H1 (cell line): ENCODE data around the gene SRRM4. TPM values are rescaled to one million over a fixed set of nuclear protein-coding genes. Genes with fewer than 3 reads are reported as not detected.
A peak's percentile ranks its signal among the peaks of the same experiment; 100 is the strongest.

Experiments used
- CTCF ChIA-PET: fragments of 300-600 bp; sonication (Branson Sonifier 250); formaldehyde crosslinking; loops from one replicate; lab custom pipeline; 2021; ENCODE audit not compliant: partially characterized antibody; lab: Charles Lee
- POLR2A ChIA-PET: fragments of 300-600 bp; sonication (Branson Sonifier 250); formaldehyde crosslinking; loops from one replicate; lab custom pipeline; 2021; ENCODE audit warnings: inconsistent platforms; ENCODE audit not compliant: partially characterized antibody; lab: Charles Lee
- DNase-seq, 2 experiments: peaks; one replicate each; pipeline versions ENCODE4 v3.0.0 to v3.0.0-alpha.2; 2010 to 2022; ENCODE audit warnings: low spot score in 2 of 2, low read depth in 1 of 2, mixed read lengths in 1 of 2
- FAIRE-seq: peaks from 2 replicates; lab custom pipeline; 2011; peaks lifted over from hg19 to GRCh38; lab: Jason Lieb, UNC
- H2AFZ ChIP-seq: 2 replicates; pipeline ENCODE4 v1.8.1; 2012; ENCODE audit warnings: low read length, inconsistent platforms
- H2AK5ac ChIP-seq: 2 replicates; pipeline ENCODE4 v1.6.1; 2013; ENCODE audit warnings: low read depth, low read length
- H2BK120ac ChIP-seq: replicated peaks from 2 replicates; pipeline ENCODE3; 2013; ENCODE audit warnings: low read depth, low read length, inconsistent platforms
- H2BK12ac ChIP-seq: 2 replicates; pipeline ENCODE4 v1.6.1; 2013; ENCODE audit warnings: low read depth, low read length
- H2BK15ac ChIP-seq: 2 replicates; pipeline ENCODE4 v1.6.1; 2013; ENCODE audit warnings: low read length
- H2BK20ac ChIP-seq: 2 replicates; pipeline ENCODE4 v1.6.1; 2013; ENCODE audit warnings: low read length
- H2BK5ac ChIP-seq: 2 replicates; pipeline ENCODE4 v1.6.1; 2013; ENCODE audit warnings: low read depth, low read length
- H3K14ac ChIP-seq: 2 replicates; pipeline ENCODE4 v1.6.1; 2013; ENCODE audit warnings: inconsistent platforms; ENCODE audit not compliant: insufficient read length
- H3K18ac ChIP-seq: 2 replicates; pipeline ENCODE4 v1.6.1; 2013; ENCODE audit warnings: low read length; ENCODE audit errors: extremely low read depth
- H3K23ac ChIP-seq: 2 replicates; pipeline ENCODE4 v1.6.1; 2013; ENCODE audit warnings: inconsistent platforms; ENCODE audit not compliant: insufficient read length
- H3K23me2 ChIP-seq: 2 replicates; pipeline ENCODE4 v1.6.1; 2013; ENCODE audit warnings: low read depth, low read length
- H3K27ac ChIP-seq: 2 replicates; pipeline ENCODE4 v1.6.1; 2011; ENCODE audit warnings: low read depth, low read length, inconsistent platforms
- H3K27me3 ChIP-seq, 4 experiments: replicated peaks in 1 of 4; 1 replicate in 1 of 4; 2 replicates in 3 of 4; pipeline versions ENCODE4 v1.6.1 to v1.8.1; 2011 to 2013; ENCODE audit warnings: low read length in 3 of 4, mild to moderate bottlenecking in 3 of 4, inconsistent platforms in 2 of 4, mixed read lengths in 2 of 4, moderate library complexity in 1 of 4; ENCODE audit not compliant: control insufficient read depth in 3 of 4, insufficient read depth in 3 of 4; ENCODE audit errors: extremely low read depth in 1 of 4
- H3K36me3 ChIP-seq, 4 experiments: 2 replicates each; pipeline versions ENCODE4 v1.6.1 to v1.8.1; 2011 to 2013; ENCODE audit warnings: mild to moderate bottlenecking in 4 of 4, low read length in 3 of 4, moderate library complexity in 2 of 4, control low read depth in 1 of 4, inconsistent platforms in 1 of 4; ENCODE audit not compliant: insufficient read depth in 4 of 4, control insufficient read depth in 2 of 4
- H3K4ac ChIP-seq: replicated peaks from 2 replicates; pipeline ENCODE3; 2013; ENCODE audit warnings: low read length, low read depth, mixed read lengths, inconsistent platforms; ENCODE audit not compliant: insufficient read length
- H3K4me1 ChIP-seq, 4 experiments: replicated peaks in 1 of 4; 1 replicate in 1 of 4; 2 replicates in 3 of 4; pipeline versions ENCODE4 v1.6.1 to v1.8.1; 2011 to 2013; ENCODE audit warnings: low read length in 3 of 4, inconsistent platforms in 2 of 4, mixed read lengths in 1 of 4; ENCODE audit not compliant: insufficient read depth in 4 of 4, control insufficient read depth in 3 of 4
- H3K4me2 ChIP-seq, 2 experiments: 2 replicates each; pipeline versions ENCODE4 v1.6.1 to v1.8.1; 2011 to 2013; ENCODE audit warnings: low read depth in 2 of 2, low read length in 2 of 2, control low read depth in 1 of 2, inconsistent platforms in 1 of 2, mild to moderate bottlenecking in 1 of 2; ENCODE audit not compliant: insufficient read depth in 1 of 2
- H3K4me3 ChIP-seq, 4 experiments: fragments of 200-600, 300-600 bp in 1 of 4; sonication (generic), shearing (Covaris generic), sonication (Bioruptor Twin) in 1 of 4; 2 replicates each; pipeline versions ENCODE4 v1.5.1 to v1.8.1; 2011 to 2016; ENCODE audit warnings: low read length in 4 of 4, low read depth in 3 of 4, control low read depth in 2 of 4, inconsistent platforms in 2 of 4, mild to moderate bottlenecking in 2 of 4, mixed read lengths in 1 of 4, moderate library complexity in 1 of 4; ENCODE audit not compliant: insufficient read depth in 2 of 4; ENCODE audit errors: extremely low read depth in 1 of 4
- H3K56ac ChIP-seq: replicated peaks from 2 replicates; pipeline ENCODE3; 2013; ENCODE audit warnings: low read depth, mild to moderate bottlenecking, mixed read lengths, low read length, inconsistent platforms; ENCODE audit not compliant: insufficient read length
- H3K79me1 ChIP-seq: 2 replicates; pipeline ENCODE4 v1.6.1; 2013; ENCODE audit warnings: low read depth, low read length, control low read depth
- H3K79me2 ChIP-seq, 2 experiments: 2 replicates each; pipeline versions ENCODE4 v1.6.1 to v1.8.1; 2012 to 2013; ENCODE audit warnings: low read length in 2 of 2, mild to moderate bottlenecking in 2 of 2, inconsistent platforms in 1 of 2; ENCODE audit not compliant: insufficient read depth in 2 of 2, control insufficient read depth in 1 of 2
- H3K9ac ChIP-seq, 4 experiments: replicated peaks in 1 of 4; 1 replicate in 1 of 4; 2 replicates in 3 of 4; pipeline versions ENCODE4 v1.6.1 to v1.8.1; 2011 to 2013; ENCODE audit warnings: low read depth in 3 of 4, low read length in 3 of 4, control low read depth in 2 of 4, mild to moderate bottlenecking in 2 of 4, moderate library complexity in 2 of 4, inconsistent platforms in 1 of 4; ENCODE audit errors: extremely low read depth in 1 of 4
- H3K9me3 ChIP-seq, 2 experiments: 2 replicates each; pipeline versions ENCODE4 v1.6.1 to v1.8.1; 2012 to 2013; ENCODE audit warnings: mild to moderate bottlenecking in 2 of 2, moderate library complexity in 2 of 2, control low read depth in 1 of 2, inconsistent platforms in 1 of 2, low read depth in 1 of 2, low read length in 1 of 2, mixed read lengths in 1 of 2; ENCODE audit not compliant: insufficient read depth in 2 of 2
- H4K20me1 ChIP-seq, 2 experiments: replicated peaks in 1 of 2; 2 replicates each; pipeline versions ENCODE3 to v1.8.1; 2011 to 2013; ENCODE audit warnings: inconsistent platforms in 2 of 2, low read length in 2 of 2, mild to moderate bottlenecking in 1 of 2; ENCODE audit not compliant: insufficient read depth in 2 of 2, control insufficient read depth in 1 of 2
- H4K5ac ChIP-seq: 2 replicates; pipeline ENCODE4 v1.6.1; 2013; ENCODE audit warnings: low read length, low read depth, mixed read lengths, inconsistent platforms; ENCODE audit not compliant: insufficient read length
- H4K8ac ChIP-seq: 2 replicates; pipeline ENCODE4 v1.8.0; 2013; ENCODE audit warnings: mild to moderate bottlenecking, moderate library complexity, low read length, inconsistent platforms; ENCODE audit not compliant: insufficient read depth; ENCODE audit errors: extremely low read depth
- H4K91ac ChIP-seq: replicated peaks from 2 replicates; pipeline ENCODE3; 2013; ENCODE audit warnings: low read length, mixed read lengths, inconsistent platforms; ENCODE audit not compliant: insufficient read length
- ASH2L ChIP-seq: fragments of 200-600, 300-600 bp; sonication (generic); IDR thresholded peaks from one replicate; pipeline ENCODE4 v1.7.1; 2017; ENCODE audit warnings: low read length
- CTBP2 ChIP-seq: IDR thresholded peaks from 2 replicates; pipeline ENCODE4 v1.7.0; 2011; ENCODE audit warnings: borderline replicate concordance, mild to moderate bottlenecking, moderate library complexity, mixed read lengths, low read length; ENCODE audit not compliant: insufficient read depth, insufficient read length
- E2F6 ChIP-seq: IDR thresholded peaks from 2 replicates; pipeline ENCODE4 v1.6.1; 2012; ENCODE audit warnings: inconsistent platforms
- HDAC6 ChIP-seq: IDR thresholded peaks from one replicate; pipeline ENCODE4 v1.7.1; 2012; ENCODE audit warnings: low read depth, mild to moderate bottlenecking, inconsistent platforms, low read length, moderate library complexity
- MAFK ChIP-seq: IDR thresholded peaks from 2 replicates; pipeline ENCODE4 v1.6.1; 2012; ENCODE audit warnings: low read depth, mild to moderate bottlenecking, improper control_type of control experiment, low read length
- NRF1 ChIP-seq: IDR thresholded peaks from 2 replicates; pipeline ENCODE4 v1.6.1; 2011; ENCODE audit warnings: mild to moderate bottlenecking, low read depth, low read length, improper control_type of control experiment
- POLR2AphosphoS5 ChIP-seq: IDR thresholded peaks from 2 replicates; pipeline ENCODE4 v1.6.1; 2011; ENCODE audit warnings: low read depth, low read length
- POU5F1 ChIP-seq: IDR thresholded peaks from 2 replicates; pipeline ENCODE4 v1.6.1; 2011; ENCODE audit warnings: low read depth, mild to moderate bottlenecking, low read length, moderate library complexity
- RXRA ChIP-seq: IDR thresholded peaks from 2 replicates; pipeline ENCODE4 v1.6.1; 2011; ENCODE audit warnings: low read depth, mild to moderate bottlenecking, low read length, moderate library complexity; ENCODE audit not compliant: insufficient read depth
- SAP30 ChIP-seq: fragments of 300-600 bp; sonication (generic); IDR thresholded peaks from 2 replicates; pipeline ENCODE4 v1.7.1; 2012; ENCODE audit warnings: low read length, moderate library complexity, mild to moderate bottlenecking, inconsistent platforms; ENCODE audit not compliant: insufficient read depth, insufficient replicate concordance
- SIRT6 ChIP-seq: IDR thresholded peaks from one replicate; pipeline ENCODE4 v1.7.1; 2012; ENCODE audit warnings: low read length, inconsistent platforms
- SP4 ChIP-seq: IDR thresholded peaks from 2 replicates; pipeline ENCODE4 v1.6.1; 2012; ENCODE audit warnings: low read length, inconsistent platforms
- YY1 ChIP-seq: IDR thresholded peaks from 2 replicates; pipeline ENCODE4 v1.6.1; 2011; ENCODE audit warnings: low read depth, mild to moderate bottlenecking, low read length
- WGBS, 2 experiments: shearing (Covaris generic) in 1 of 2; methylation state at CpG; one replicate each; pipeline versions ENCODE4 v1.1.6 to v1.1.7; 2013 to 2015; ENCODE audit warnings: low lambda C conversion rate in 2 of 2, mixed read lengths in 2 of 2, inconsistent platforms in 1 of 2, low coverage in 1 of 2, missing lambda C conversion rate in 1 of 2; ENCODE audit not compliant: insufficient replicate concordance in 2 of 2, insufficient coverage in 1 of 2, insufficient read length in 1 of 2; ENCODE audit errors: extremely low coverage in 1 of 2, missing lambda C conversion rate in 1 of 2; 5-methylcytosine and 5-hydroxymethylcytosine counted together
- polyA plus RNA-seq, 7 experiments: library from polyadenylated mRNA; depleted of rRNA in 3 of 7; stranded (reverse) in 5 of 7; unstranded in 2 of 7; fragments of >200 nt in 5 of 7; fragments of 200-250 nt in 2 of 7; gene quantifications; 1 replicate in 5 of 7; 2 replicates in 1 of 7; 4 replicates in 1 of 7; pipeline versions ENCODE4 v1.2.1 to v1.2.3, GENCODE V29; 2011 to 2013; ENCODE audit warnings: missing spikeins in 2 of 7, mixed read lengths in 2 of 7
- total RNA-seq: library from RNA; stranded (reverse); fragmentation: NEBNext Ultra II Directional; extraction: Animal tissue kit (Norgen Biotek cat#: 25700); gene quantifications from 2 replicates; pipeline ENCODE4 v1.2.1, GENCODE V29; 2021

The SRRM4 gene
- total and polyA plus RNA-seq, 2 of the 8 experiments (the other 6 are each of a cell fraction or from before 2014, with no cell fraction given): 0.53 to 1.1 TPM

DNA sequence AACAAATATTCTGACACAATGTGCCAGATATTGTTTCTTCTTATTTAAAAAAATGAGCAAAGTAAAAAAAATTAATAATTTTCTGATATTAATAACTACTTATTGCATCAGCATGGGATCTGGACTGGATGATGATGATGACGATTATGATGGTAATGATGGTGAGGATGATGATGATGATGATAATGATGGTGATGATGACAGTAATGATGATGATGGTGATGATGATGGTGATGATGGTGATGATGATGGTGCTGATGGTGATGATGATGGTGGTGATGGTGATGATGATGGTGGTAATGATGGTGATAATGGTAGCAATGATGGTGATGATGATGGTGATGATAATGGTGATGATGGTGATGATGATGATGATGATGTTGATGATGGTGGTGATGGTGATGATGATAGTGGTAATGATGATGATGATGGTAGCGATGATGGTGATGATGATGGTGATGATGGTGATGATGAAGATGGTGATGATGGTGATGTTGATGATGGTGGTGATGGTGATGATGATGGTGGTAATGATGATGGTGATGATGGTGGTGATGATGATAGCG is 94.0 kb downstream of the SRRM4 start:
- H2BK20ac ChIP-seq: no peak overlapping the region
- WGBS, 2 experiments: 66% methylated on average over 3 of the region's 3 CpGs; no CpG with 5 or more reads in 1 of the 2 experiments
- POLR2A ChIA-PET: no interaction called here
- H4K5ac ChIP-seq: no peak overlapping the region
- H3K4me3 ChIP-seq: no peak overlapping the region
- DNase-seq (no peak), FAIRE-seq (no peak)
- no peak overlapping the region for H3K27ac ChIP-seq
- H3K9me3 ChIP-seq: no peaks in the 10 kb centered on the region
- H3K9ac ChIP-seq: no peak overlapping the region
- H3K36me3 ChIP-seq: no peaks in the 10 kb centered on the region
- H2AK5ac ChIP-seq: peak overlapping the region; percentile 78; the same call in 1 of the 2 replicates
- no peak overlapping the region for H3K14ac ChIP-seq
- H3K79me1 ChIP-seq: no peaks in the 10 kb centered on the region
- peaks cover 0 to 1% (median 0%) of the 10 kb centered on the region in 4 experiments; a peak in 1 of 7 replicates for H3K27me3 ChIP-seq
- no peak overlapping the region for H4K91ac ChIP-seq
- no peak overlapping the region for H2BK5ac ChIP-seq
- peak overlapping the region; percentile 83 for H3K56ac ChIP-seq
- H3K79me2 ChIP-seq: no peaks in the 10 kb centered on the region
- TF ChIP-seq SP4: no peak
- no peak for TF ChIP-seq ASH2L
- no peak for TF ChIP-seq MAFK
- no peak for TF ChIP-seq YY1
- no peak for TF ChIP-seq SIRT6
- no peak for TF ChIP-seq SAP30
- no peak for TF ChIP-seq POLR2AphosphoS5
- no peak for TF ChIP-seq RXRA
- TF ChIP-seq POU5F1: no peak
- no peak for TF ChIP-seq NRF1
- TF ChIP-seq CTBP2: no peak
- TF ChIP-seq E2F6: no peak
- TF ChIP-seq HDAC6: no peak
- H3K4me1 ChIP-seq: no peaks in the 10 kb centered on the region
- CTCF ChIA-PET: no interaction called here
- no peak overlapping the region for H2BK120ac ChIP-seq
- H4K8ac ChIP-seq: no peak overlapping the region
- H4K20me1 ChIP-seq: peaks cover 0 to 4% of the 10 kb centered on the region in 2 experiments
- H2BK15ac ChIP-seq: no peak overlapping the region
- H3K23me2 ChIP-seq: peaks cover 8% of the 10 kb centered on the region; the same call in 1 of the 2 replicates
- H3K4me2 ChIP-seq: no peak overlapping the region
- no peak overlapping the region for H2BK12ac ChIP-seq
- H3K4ac ChIP-seq: no peak overlapping the region
- no peak overlapping the region for H3K23ac ChIP-seq
- H3K18ac ChIP-seq: no peak overlapping the region
- H2AFZ ChIP-seq: no peak overlapping the region
